Measurements from ENCODE around the gene SIRT2. TPM values are rescaled to one million over a fixed set of nuclear protein-coding genes. Genes with fewer than 3 reads are reported as not detected.

The SIRT2 gene
- total RNA-seq, 1 donor from 2014 or later: 32.7 TPM

DNA sequence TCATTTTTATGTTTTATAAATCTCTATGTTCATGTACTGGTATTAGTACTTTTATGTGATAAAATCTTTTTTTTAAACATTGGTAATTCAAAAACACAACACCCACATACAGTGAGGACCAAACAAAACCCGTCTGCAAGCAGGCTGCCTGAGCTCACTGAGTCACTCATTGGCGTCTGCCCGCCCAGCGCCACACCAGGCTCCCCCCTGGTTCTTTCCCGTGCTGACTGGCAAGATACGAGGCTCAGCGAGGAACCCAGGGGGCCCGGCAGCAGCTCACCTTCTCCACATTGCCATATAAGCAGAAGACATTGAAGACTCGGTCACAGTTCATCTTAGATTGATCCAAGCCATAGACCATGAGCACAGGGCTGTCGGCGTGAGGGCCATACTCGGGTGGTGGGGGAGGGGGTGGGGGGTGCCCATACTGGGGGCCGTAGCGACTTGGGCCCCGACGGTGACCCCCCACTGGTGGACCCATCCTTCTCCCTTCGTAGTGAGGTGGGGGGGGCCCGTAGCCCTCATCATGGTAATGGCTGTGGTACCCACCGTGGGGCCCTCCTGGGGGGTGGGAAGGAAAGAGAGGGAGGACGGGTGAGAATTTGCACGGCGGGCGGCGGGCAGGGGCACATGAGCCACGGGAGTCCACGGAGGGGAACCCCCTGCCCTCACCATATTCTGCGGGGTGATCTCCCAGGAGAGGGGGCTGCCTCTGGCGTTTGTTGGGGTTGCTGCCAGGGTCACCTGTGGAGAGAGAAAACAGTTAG, 59.4 kb downstream of the SIRT2 start:
- ChIA-PET POLR2A (interaction anchor here (0.9 to 3.7 kb wide), 7 partner anchors 8 to 39 kb away, joined by 3 to 31 read pairs (median 4); partner anchors contain the start of genes ECH1 and RINL), CTCF (no interaction called here)
- Mint-ChIP-seq H3K4me1 (peaks cover 34% of the 10 kb centered on the region), H3K4me3 (no peak overlapping the region), H3K27me3 (no peaks in the 10 kb centered on the region), H3K27ac (no peak overlapping the region), H3K9me3 (no peaks in the 10 kb centered on the region), H3K36me3 (ENCODE audit: low read depth) (peaks cover 97% of the 10 kb centered on the region)
- intact Hi-C loops (cut with micrococcal nuclease): no loop called here
- ATAC-seq (ENCODE audit: low read depth) (no peak), DNase-seq (no peak)
- TF ChIP-seq, protein P1, sequence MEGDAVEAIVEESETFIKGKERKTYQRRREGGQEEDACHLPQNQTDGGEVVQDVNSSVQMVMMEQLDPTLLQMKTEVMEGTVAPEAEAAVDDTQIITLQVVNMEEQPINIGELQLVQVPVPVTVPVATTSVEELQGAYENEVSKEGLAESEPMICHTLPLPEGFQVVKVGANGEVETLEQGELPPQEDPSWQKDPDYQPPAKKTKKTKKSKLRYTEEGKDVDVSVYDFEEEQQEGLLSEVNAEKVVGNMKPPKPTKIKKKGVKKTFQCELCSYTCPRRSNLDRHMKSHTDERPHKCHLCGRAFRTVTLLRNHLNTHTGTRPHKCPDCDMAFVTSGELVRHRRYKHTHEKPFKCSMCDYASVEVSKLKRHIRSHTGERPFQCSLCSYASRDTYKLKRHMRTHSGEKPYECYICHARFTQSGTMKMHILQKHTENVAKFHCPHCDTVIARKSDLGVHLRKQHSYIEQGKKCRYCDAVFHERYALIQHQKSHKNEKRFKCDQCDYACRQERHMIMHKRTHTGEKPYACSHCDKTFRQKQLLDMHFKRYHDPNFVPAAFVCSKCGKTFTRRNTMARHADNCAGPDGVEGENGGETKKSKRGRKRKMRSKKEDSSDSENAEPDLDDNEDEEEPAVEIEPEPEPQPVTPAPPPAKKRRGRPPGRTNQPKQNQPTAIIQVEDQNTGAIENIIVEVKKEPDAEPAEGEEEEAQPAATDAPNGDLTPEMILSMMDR (IDR thresholded peaks at IDR 0.05): no peak

DNA sequence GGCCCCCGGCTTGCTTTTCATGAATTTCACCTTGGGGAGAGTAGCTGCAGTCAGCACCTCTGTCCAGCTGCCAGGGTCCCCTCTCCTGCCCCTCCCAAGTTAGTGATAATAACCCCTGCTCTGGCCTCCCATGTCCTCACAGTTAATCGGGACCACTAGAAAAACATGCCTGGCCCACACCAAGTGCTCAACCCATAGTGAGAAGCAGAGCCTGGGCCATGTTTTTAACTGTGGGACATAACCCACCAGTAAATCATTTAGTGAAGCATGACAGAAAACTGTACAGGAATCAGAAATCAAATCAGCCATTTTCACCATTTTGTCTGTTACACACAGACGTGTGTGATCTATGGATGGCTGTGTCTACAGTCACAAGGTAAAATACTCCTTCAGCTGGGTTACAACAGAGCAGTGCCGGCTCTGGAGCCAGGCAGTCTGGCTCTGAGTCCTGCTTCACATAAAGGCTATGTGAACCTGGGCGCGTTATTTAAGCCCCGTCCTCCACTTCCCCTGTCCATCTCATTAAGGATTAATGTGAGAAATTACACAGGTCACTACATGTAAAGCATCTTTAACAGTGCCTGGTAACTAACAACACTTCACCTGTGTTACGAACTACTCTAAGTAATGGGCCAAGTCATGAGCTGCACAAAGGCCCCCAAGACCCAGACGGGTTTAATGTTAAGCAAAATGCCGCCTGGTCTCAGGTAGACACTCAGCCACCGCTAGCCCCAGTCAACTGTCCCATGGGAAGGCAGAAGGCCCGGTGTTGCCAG, 60.2 kb downstream of the SIRT2 start:
- TF ChIP-seq, protein P1 (IDR thresholded peaks at IDR 0.05): no peak
- Mint-ChIP-seq H3K4me3 (no peak overlapping the region), H3K9me3 (no peaks in the 10 kb centered on the region), H3K36me3 (ENCODE audit: low read depth) (peaks cover 88% of the 10 kb centered on the region), H3K27me3 (no peaks in the 10 kb centered on the region), H3K27ac (no peak overlapping the region), H3K4me1 (peaks cover 31% of the 10 kb centered on the region)
- POLR2A ChIA-PET: interaction anchor here (1.1 to 3.7 kb wide), 5 partner anchors 7 to 40 kb away, joined by 4 to 31 read pairs (median 6); partner anchors contain the start of genes ECH1 and RINL
- CTCF ChIA-PET: no interaction called here
- no peak for DNase-seq
- ATAC-seq (ENCODE audit: low read depth): no peak
- intact Hi-C loops (cut with micrococcal nuclease): no loop called here

DNA sequence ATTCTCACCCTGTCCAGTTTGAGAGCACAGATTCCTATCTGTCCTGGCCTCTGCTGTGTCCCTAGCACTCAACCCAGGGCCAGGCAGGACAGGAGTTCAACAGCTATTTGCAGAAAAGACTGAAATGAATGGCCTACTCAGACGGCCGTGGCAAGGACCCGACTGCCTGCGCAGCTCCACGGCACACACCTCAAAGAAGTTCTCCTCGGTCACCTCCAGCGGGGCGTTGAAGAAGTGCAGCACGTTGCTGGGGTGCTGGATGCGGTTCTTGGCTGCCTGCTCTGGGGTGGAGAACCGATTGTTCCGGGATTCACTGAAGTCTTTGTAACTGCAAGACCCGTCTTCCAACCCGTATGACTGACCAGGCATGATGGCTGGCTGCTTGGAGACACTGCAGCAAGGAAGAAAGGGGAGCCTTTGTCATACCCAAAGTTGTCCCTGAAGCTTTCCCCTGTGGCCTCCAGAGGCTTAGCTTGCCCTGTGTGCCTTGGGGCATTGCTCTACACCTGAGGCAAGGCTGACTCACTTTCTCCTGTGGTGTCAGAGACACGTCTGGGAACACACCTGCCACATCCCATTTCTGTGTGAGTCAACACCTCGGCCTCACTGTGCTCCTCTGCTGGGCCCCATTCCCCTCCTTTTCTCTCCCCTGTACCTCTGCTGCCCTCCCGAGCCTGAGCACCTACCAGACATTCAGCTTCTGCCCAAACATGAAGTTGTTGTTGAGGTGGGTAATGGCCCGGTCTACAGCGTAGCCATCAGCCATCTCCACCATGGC, 61.0 kb downstream of the SIRT2 start:
- H3K9me3 Mint-ChIP-seq: no peaks in the 10 kb centered on the region
- no peak overlapping the region for H3K4me3 Mint-ChIP-seq
- peak overlapping the region; percentile 50 for H3K27ac Mint-ChIP-seq
- TF ChIP-seq, protein P1 (IDR thresholded peaks at IDR 0.05): no peak
- ChIA-PET CTCF (no interaction called here), POLR2A (interaction anchor here (2.0 to 2.7 kb wide), 2 partner anchors 11 to 31 kb away, joined by 6 to 13 read pairs; no protein-coding TSS in a partner anchor)
- peaks cover 23% of the 10 kb centered on the region for H3K4me1 Mint-ChIP-seq
- ATAC-seq (ENCODE audit: low read depth) (no peak), DNase-seq (no peak)
- peaks cover 83% of the 10 kb centered on the region for H3K36me3 Mint-ChIP-seq (ENCODE audit: low read depth)
- H3K27me3 Mint-ChIP-seq: no peaks in the 10 kb centered on the region
- intact Hi-C loops (cut with micrococcal nuclease): no loop called here

DNA sequence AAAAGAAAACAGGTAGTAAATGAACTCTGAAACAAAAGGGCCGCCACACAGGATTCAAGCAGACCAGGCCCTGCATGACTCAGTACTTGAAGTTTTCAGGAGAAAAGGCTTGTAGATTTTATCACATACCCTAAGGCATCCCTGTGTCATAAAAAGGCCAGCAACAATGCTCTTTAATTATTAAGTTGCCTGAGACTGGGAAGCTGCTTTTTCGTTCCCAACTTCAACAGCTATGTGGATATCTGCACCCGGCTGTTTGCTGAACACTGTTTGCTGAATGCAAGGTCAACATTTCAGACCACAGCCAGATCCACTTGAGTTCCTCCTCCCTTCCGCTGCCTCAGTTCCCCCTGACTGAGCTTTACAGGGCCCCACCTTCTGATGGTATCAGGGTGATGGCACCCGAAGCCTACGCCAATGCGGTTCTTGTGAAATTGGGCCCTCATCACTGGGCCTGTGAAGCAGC, 61.7 kb downstream of the SIRT2 start:
- Mint-ChIP-seq H3K4me1 (peaks cover 16% of the 10 kb centered on the region), H3K4me3 (no peak overlapping the region), H3K27me3 (no peaks in the 10 kb centered on the region), H3K36me3 (ENCODE audit: low read depth) (peaks cover 76% of the 10 kb centered on the region), H3K27ac (no peak overlapping the region), H3K9me3 (no peaks in the 10 kb centered on the region)
- ATAC-seq (ENCODE audit: low read depth) (no peak), DNase-seq (no peak)
- intact Hi-C loops (cut with micrococcal nuclease): no loop called here
- ChIA-PET CTCF (no interaction called here), POLR2A (interaction anchor here (2.0 to 2.7 kb wide), 2 partner anchors 11 to 31 kb away, joined by 6 to 13 read pairs; no protein-coding TSS in a partner anchor)
- TF ChIP-seq, protein P1 (IDR thresholded peaks at IDR 0.05): no peak
